Stimulated activated CD8-positive, alpha-beta memory T cell treated with anti-CD3 and anti-CD28 coated beads, Interleukin-15, amount 100 ng/mL, for 48 hours (primary cell): ENCODE data around the gene EDIL3.

Experiments used
- DNase-seq, 2 donors: peaks; one replicate each; pipeline ENCODE4 v3.0.0-alpha.2; 2020; ENCODE audit warnings: low read depth in 2 of 2

The EDIL3 gene

GRCh38 chr5:83964271-83964670 is 420.4 kb downstream of the EDIL3 start:
- DNase-seq: no peak

DNA sequence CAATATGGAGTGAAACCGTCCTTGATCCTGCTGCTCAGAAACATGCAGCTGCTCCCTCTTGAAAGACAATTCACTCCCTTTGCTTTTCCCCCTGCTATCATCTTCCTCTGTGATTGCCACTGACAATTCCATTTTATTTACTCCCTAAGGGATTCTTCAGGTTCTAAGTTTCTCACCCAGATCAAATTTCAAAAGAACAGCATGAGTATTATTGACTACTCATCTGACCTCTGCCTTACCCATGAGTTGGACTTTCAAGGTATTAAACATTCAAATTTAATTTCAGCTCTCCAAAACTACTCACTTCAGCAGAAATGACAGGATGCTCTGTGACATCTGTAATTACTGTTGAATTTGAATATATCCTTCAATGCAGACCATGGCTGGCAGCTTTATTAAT is 427.5 kb downstream of the EDIL3 start:
- no peak for DNase-seq

DNA sequence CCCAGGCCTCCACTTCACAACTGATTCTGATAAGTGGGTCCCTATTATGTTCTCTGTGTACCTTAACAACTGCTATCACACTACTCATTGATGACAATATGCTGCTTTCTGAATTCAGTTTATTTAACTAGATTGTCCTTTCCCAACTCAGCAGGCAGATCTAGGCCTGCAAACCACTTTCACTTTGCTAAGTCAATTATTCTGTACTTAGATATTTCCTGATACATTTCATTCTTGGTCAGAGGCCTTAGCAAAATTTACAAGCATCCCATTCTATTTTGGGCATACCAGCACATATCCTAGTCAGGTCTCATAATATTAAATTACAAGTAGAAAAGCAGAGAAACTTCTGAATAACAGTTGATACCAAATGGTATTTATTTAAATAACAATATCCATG is 428.3 kb downstream of the EDIL3 start:
- no peak for DNase-seq

DNA sequence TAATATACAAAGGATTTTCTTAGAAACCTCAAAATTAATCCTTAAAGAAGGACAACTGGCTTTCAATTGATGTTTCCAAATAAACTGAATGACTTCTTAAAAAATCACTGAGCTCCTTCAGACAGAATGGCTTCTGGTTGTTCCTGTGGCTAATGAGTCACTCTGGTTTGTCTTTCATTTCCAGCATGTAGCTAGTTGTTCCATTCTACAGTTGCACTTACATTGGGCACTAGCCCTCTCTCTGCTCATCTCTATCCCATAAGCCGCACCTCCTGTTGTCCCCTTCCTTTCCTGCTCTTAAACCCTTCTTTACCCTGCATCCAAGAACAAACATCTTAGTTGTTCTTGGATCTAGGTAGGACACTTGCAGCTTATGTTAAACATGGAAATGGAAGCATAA is 428.8 kb downstream of the EDIL3 start:
- no peak for DNase-seq

- DNase-seq: no peak
Observed at GRCh38 chr5:83947763-83948162, 436.9 kb downstream of the EDIL3 start.

DNA sequence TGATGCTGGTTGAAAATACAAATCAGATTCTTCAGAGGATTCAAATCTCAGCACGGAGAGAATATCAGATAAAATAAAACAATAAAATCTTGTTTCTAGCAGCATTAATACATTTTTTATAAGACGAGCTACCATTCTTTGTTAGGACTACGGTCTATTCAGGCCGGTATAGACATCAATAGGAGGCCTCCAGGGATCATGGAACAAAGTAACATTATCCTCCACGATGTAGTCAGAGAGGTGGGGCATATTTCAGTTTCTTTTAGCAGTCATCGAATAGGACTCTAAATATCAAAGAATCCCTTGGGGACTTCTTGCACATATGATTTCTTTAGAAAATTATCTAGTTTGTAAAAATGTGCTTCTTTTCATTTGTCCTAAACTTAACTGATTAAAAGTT is 438.2 kb downstream of the EDIL3 start:
- DNase-seq: no peak

DNA sequence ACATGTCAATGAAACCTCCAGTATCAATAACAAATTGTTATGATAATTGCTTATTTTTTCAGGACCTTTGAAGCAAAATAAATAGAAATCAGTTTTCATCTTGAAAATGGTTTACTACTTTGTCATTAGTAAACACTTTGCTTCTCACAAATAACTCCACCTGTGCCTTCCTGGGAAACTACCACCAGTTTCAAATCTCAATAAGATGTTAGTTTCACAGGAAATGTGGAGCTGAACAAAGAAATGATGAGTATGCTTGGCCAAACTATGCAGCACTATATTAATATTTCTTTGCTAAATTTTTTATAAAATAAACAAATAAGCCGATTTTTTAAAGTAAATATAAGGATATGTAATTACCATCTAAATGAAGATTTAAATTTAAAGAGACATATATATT is 442.5 kb downstream of the EDIL3 start:
- no peak for DNase-seq

GRCh38 chr5:83937837-83938236 is 446.8 kb downstream of the EDIL3 start:
- DNase-seq: no peak

- no peak for DNase-seq
Observed at GRCh38 chr5:83931969-83932368, 452.7 kb downstream of the EDIL3 start.

- no peak for DNase-seq
Observed at GRCh38 chr5:83927140-83927733, 457.4 kb downstream of the EDIL3 start.

- no peak for DNase-seq
Observed at GRCh38 chr5:83925955-83926337, 458.7 kb downstream of the EDIL3 start.

DNA sequence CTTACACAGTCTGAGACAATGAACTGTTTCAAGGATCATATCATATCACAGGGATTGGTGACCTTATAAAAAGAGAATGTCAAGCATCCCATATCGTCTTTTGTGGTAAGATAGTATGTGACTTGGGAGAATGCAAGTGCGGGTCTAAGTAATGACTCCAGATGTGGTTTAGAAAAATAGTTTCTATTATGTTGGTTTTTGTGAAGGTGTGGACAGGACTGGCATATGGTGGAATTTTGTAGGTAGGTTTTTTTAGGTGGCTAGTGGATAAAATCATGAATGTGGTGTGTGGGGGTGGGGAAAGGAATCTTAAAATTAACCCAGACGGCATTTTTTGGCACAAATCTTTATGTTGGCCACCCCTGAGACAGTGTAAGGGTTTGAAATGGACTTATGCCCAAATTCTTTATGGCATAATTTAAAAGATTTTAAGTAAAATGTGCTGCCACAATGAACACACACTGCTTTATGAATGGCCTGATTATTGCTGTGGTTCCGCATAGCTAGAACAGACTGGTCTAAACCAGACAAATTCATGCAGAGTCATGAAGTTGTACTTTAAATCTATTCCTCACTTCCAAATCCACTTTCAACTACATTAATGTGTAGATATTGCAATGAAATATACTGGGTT is 459.2 kb downstream of the EDIL3 start:
- no peak for DNase-seq

DNA sequence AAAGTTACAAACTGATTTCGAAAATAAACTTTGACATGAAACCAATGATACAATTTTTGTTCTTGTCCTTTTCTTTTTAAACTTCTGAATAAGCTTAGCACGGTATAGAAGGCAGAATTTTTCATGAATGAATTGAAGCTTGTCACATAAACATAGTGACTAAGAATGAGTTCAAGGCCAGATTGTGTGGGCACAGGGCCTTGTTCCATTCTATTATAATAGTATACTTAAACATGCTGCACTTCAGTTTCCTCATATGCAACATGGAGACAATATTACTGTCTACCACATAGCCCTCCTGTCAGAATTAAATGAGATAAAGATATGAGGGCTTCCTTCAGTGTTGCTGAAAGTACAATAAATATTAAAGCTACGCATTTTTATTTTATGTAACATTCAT is 459.8 kb downstream of the EDIL3 start:
- no peak for DNase-seq

- DNase-seq: no peak
Observed at GRCh38 chr5:83924171-83924570, 460.5 kb downstream of the EDIL3 start.

GRCh38 chr5:83922699-83923098 is 462.0 kb downstream of the EDIL3 start:
- DNase-seq: no peak

DNA sequence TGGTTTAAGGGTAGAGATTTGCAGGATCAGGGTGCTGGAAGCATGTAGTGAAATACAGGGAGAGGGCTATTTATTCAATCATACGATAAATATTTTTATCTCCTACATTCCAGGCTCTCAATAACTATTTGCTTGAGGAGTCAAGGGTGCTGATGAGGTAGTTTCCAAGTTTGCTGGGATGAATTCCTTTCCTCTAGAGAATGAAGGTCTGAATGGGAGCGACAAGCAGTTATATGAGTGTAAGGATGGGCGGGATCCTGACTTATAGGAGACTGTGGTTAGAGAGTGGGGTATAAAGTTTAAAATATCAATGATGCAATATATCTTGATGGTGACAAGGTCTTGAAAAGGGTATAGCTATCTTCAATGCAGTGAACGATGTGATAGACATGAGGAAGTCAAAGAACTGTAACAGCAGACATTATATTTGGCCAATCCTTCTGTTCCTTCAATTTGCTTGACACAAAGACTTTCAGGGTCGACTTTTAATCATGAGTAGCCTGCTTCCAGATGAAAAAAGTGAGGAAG is 462.9 kb downstream of the EDIL3 start:
- no peak for DNase-seq

GRCh38 chr5:83919071-83920041 is 465.3 kb downstream of the EDIL3 start:
- no peak for DNase-seq

DNA sequence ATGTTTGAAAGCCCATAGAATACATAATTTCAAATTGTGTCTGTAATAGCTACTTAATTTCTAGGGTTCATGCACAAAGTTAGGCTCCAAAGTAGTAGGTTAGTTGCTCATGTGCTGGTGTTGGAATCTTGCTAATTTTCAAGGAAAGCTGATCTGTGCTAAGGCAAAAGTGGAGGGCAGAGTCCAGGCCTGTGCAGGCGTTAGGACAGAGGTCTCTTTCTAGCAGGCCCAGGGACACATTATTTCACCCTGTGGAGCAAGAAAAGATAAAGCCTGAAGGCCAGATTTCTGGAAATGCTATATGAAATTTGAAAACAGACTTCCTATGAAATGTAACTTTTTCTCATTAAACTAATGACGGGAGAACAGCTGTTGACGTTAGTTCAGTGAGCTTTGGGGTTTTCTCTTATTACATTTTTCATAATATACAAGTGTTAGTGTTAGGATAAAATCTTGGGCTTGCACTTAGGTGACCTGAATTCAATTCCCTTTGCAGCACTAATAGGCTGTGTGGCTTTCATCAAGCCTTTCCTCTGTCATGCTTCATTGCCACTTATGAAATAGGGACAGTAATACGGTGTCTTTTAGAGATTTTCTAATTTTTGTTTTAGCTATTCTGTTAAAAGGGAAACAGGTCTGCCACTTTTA is 467.3 kb downstream of the EDIL3 start:
- DNase-seq: no peak

DNA sequence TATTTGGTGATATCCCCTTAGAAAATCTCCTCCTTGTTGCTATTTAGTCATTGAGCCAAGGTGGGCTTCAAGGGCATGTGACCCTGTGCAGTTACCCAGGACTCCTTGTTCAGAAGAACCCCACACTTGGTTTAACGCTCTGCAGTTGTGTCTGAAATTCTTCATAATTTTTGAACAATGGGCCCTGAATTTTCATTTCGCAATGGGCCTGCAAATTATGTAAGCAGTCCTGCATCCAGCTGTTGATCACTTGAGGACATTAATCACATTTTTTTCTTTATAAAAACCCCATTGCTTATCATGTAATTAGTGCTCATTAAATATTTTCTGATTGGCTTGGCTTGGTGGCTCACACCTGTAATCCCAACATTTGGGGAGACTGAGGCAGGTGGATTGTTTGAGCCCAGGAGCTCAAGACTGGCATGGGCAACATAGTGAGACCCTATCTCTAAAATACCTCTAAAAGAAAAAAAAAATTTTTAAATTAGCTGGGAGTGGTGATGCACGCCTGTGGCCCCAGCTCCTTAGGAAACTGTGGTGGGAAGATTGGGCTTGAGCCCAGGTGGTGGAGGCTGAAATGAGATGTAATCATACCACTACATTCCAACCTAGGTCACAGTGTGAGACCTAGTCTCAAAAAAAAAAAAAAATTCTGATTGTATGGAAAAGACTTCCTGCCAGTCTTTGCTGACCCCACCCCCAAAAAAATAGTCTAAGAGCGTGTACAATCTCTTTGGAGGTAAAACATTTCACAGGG is 469.8 kb downstream of the EDIL3 start:
- no peak for DNase-seq

DNA sequence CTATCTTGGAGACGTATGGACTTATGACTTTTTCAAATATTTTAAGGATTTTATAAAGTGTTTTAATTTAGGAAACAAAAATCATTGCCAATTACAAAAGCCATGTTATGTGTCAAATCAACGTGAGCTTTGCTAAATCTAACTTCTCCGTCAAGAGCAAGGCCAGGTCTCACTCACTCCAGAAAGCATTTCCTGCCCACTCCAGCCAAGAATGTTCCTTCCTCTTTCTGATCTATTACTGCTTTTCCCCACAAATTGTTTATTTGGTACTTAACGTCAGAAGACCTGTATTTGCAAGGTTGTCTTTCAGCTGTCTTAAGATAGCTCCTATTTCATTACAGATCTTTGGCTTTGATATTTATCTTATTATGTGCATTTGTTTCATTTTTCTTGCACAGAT is 470.5 kb downstream of the EDIL3 start:
- DNase-seq: no peak

DNA sequence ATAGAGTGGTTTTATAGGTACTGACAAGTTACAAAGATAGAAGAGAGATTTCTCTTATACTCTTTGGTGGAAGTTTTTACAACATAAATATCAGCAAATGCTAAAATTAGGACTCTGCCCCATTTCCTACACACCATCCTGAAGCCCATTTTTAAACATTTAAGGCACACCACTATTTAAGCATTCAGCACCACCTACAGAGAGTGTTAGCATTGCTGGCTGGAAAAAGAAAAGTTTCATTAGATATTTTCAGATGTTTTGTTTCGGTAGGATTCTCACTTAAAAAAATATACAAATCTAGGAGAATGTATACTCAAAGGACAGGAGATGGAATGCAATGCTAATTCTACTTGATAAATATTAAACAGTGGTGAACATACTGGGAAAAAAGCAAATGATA is 471.1 kb downstream of the EDIL3 start:
- DNase-seq: no peak
